ENCODE results near the gene BCKDHA.
"Not testable (repeated sequence)": the region's sequence is repeated elsewhere in the genome, so short reads cannot be mapped to it uniquely, and the experiment has no call there.

BCKDHA gene

DNA sequence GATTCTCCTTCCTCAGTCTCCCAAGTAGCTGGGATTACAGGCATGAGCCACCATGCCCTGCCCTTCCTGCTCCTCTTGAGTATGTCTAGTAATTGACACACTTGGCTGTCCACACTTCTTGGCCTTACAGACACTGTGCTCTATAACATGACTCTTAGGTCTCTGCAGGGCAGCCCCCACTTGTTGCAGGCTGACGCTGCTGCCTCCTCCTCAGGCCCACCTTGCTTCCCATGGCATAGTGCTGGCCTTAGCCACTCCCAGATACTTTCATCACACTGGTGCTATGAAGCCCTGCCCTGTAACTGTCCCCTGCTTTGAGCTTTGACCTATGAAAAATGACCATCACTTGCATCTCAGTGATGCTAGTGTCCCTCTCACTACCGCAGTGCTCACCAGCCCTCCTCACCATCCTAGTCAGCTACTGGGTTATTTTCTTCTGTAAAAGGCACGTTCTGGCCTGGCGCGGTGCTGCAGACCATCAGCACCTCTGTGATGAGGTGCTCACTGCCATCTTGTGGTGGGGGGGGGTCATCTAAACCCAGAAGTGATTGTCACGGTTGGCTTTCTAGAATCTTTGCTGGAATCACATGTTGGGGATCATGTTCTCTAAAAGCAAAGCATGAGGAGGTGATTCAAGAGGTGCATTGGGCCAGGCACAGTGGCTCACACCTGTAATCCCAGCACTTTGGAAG, 55.1 kb downstream of the BCKDHA start:
- 87% methylated on average over 6 of the region's 6 CpGs for WGBS (ENCODE audit: insufficient coverage)
- Histone ChIP-seq H3K27me3 (replicated peaks in 2 of 5; ENCODE audit: control insufficient read depth in 4 of 5, insufficient read depth in 5 of 5, low read length in 4 of 5) (peaks cover 3 to 8% (median 6%) of the 10 kb centered on the region in 5 experiments), H3K27ac (ENCODE audit: insufficient read depth in 1 of 2, low read depth in 1 of 2, low read length in 2 of 2, poor library complexity in 1 of 2, severe bottlenecking in 2 of 2) (no peak overlapping the region), H3K4me1 (ENCODE audit: control extremely low read depth in 1 of 4, control insufficient read depth in 4 of 4, insufficient read depth in 4 of 4, low read length in 3 of 4) (peaks cover 2 to 12% (median 5%) of the 10 kb centered on the region in 4 experiments), H3K36me3 (ENCODE audit: control insufficient read depth in 4 of 4, insufficient read depth in 4 of 4, low read length in 3 of 4) (no peaks in the 10 kb centered on the region), H3K9me3 (ENCODE audit: control extremely low read depth in 1 of 5, control insufficient read depth in 4 of 5, insufficient read depth in 2 of 5, low read depth in 1 of 5, low read length in 4 of 5) (no peaks in the 10 kb centered on the region), H3K4me3 (ENCODE audit: control insufficient read depth in 1 of 7, extremely low read depth in 1 of 7, insufficient read depth in 4 of 7, low read depth in 2 of 7, low read length in 6 of 7) (no peak overlapping the region)
- POLR2A ChIA-PET, result no interaction called here
- DNase-seq, result no peak
- CTCF ChIA-PET, result interaction anchor here (1.0 to 8.8 kb wide), 2 partner anchors 111 to 117 kb away, joined by 4 to 113 read pairs; no protein-coding TSS in a partner anchor

DNA sequence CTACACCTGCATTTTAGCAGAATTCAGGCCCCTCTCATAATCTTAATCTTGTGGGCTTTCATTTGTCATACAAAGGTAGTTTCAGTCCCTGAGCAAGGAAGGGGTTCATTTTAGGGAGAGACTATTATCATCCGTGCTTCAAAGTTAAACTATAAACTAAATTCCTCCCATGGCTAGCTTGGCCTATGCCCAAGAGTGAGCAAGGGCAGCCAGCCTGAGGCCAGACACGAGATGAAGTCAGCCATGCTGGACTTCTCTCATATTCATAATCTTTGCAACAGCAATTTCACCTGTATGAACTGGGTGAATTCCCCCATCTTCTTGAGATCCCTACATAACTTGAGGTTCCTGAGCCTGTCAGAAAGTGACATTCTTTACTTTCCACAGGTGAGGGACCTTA, 58.3 kb downstream of the BCKDHA start:
- Histone ChIP-seq H3K4me3 (ENCODE audit: control insufficient read depth in 1 of 7, extremely low read depth in 1 of 7, insufficient read depth in 4 of 7, low read depth in 2 of 7, low read length in 6 of 7) (no peak overlapping the region), H3K36me3 (ENCODE audit: control insufficient read depth in 4 of 4, insufficient read depth in 4 of 4, low read length in 3 of 4) (no peaks in the 10 kb centered on the region), H3K9me3 (ENCODE audit: control extremely low read depth in 1 of 5, control insufficient read depth in 4 of 5, insufficient read depth in 2 of 5, low read depth in 1 of 5, low read length in 4 of 5) (no peaks in the 10 kb centered on the region), H3K4me1 (ENCODE audit: control extremely low read depth in 1 of 4, control insufficient read depth in 4 of 4, insufficient read depth in 4 of 4, low read length in 3 of 4) (no peaks in the 10 kb centered on the region), H3K27ac (ENCODE audit: insufficient read depth in 1 of 2, low read depth in 1 of 2, low read length in 2 of 2, poor library complexity in 1 of 2, severe bottlenecking in 2 of 2) (no peak overlapping the region), H3K27me3 (replicated peaks in 2 of 5; ENCODE audit: control insufficient read depth in 4 of 5, insufficient read depth in 5 of 5, low read length in 4 of 5) (peaks cover 5 to 29% (median 11%) of the 10 kb centered on the region in 5 experiments)
- POLR2A ChIA-PET, result no interaction called here
- CTCF ChIA-PET, result interaction anchor here (1.3 to 1.6 kb wide), 3 partner anchors 13 to 184 kb away, joined by 3 to 6 read pairs (median 3); partner anchors contain the start of gene ERICH4
- WGBS (ENCODE audit: insufficient coverage), result 50% methylated on average over 1 of the region's 2 CpGs
- DNase-seq, result no peak

DNA sequence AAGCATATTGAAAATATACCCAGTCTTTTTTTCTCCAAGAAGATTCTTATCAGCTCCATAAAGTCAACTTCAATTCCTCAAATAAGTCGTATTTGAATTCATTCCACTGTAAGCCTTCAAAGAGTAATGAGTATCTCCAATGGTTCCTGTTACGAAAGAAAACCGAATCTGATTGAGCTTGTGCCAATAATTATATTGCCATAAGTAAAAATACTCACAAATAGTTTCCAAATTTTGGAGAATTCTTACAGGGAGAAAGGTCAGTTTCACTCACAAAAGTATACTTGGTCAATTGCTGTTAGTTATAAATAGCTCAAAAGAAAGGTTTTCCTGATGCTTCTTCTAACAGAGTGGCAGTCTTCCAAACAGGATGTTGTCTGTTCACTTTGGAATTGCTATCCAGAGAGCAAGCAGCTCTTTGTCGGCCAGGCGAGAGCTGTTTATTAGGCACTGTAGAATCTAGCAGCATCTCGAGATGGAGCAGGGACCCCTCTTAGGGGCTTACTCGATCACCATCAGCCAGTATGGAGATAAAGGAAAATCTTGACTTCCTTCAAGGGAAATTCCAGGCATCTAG, 58.8 kb downstream of the BCKDHA start:
- CTCF ChIA-PET, result interaction anchor here (1.2 to 1.6 kb wide), 5 partner anchors 13 to 184 kb away, joined by 3 to 6 read pairs (median 3); partner anchors contain the start of gene ERICH4
- whole genome bisulfite sequencing (ENCODE audit: insufficient coverage), result 44% methylated on average over 5 of the region's 7 CpGs
- H3K9me3 ChIP-seq (ENCODE audit: control extremely low read depth in 1 of 5, control insufficient read depth in 4 of 5, insufficient read depth in 2 of 5, low read depth in 1 of 5, low read length in 4 of 5), result no peaks in the 10 kb centered on the region
- H3K27me3 ChIP-seq (replicated peaks in 2 of 5; ENCODE audit: control insufficient read depth in 4 of 5, insufficient read depth in 5 of 5, low read length in 4 of 5), result peaks cover 7 to 34% (median 11%) of the 10 kb centered on the region in 5 experiments
- no peak for DNase-seq
- no peaks in the 10 kb centered on the region for H3K36me3 ChIP-seq (ENCODE audit: control insufficient read depth in 4 of 4, insufficient read depth in 4 of 4, low read length in 3 of 4)
- POLR2A ChIA-PET, result no interaction called here
- no peak overlapping the region for H3K4me3 ChIP-seq (ENCODE audit: control insufficient read depth in 1 of 7, extremely low read depth in 1 of 7, insufficient read depth in 4 of 7, low read depth in 2 of 7, low read length in 6 of 7)
- H3K27ac ChIP-seq (ENCODE audit: insufficient read depth in 1 of 2, low read depth in 1 of 2, low read length in 2 of 2, poor library complexity in 1 of 2, severe bottlenecking in 2 of 2), result no peak overlapping the region
- H3K4me1 ChIP-seq (ENCODE audit: control extremely low read depth in 1 of 4, control insufficient read depth in 4 of 4, insufficient read depth in 4 of 4, low read length in 3 of 4), result no peaks in the 10 kb centered on the region

DNA sequence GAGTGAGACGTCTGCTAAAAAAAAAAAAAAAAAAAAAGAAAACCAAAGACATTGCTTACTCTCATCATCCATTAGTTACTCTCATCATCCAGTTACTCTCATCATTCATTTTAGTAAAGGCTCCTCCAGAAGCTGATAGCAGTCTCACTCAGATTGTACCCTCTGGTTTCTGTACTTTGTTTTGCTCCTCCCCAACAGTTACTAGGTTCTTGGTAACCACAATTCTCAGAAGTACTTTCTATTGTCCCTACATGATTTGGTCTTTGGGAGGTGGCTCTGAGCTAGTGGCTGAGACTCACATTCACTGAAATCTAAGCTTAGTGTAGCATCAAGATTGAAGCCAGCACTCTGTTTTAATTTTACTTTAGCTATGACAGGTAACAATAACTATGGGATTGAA, 59.6 kb downstream of the BCKDHA start:
- no peaks in the 10 kb centered on the region for H3K36me3 ChIP-seq (ENCODE audit: control insufficient read depth in 4 of 4, insufficient read depth in 4 of 4, low read length in 3 of 4)
- WGBS (ENCODE audit: insufficient coverage), result no CpG with 5 or more reads among the region's 1 CpG
- no peak overlapping the region for H3K27ac ChIP-seq (ENCODE audit: insufficient read depth in 1 of 2, low read depth in 1 of 2, low read length in 2 of 2, poor library complexity in 1 of 2, severe bottlenecking in 2 of 2)
- DNase-seq, result peak in 2 of 3 donors; percentile 20 to 31
- CTCF ChIA-PET, result interaction anchor here (1.2 to 1.6 kb wide), 6 partner anchors 14 to 183 kb away, joined by 3 to 6 read pairs (median 3); partner anchors contain the start of gene ERICH4
- H3K4me3 ChIP-seq (ENCODE audit: control insufficient read depth in 1 of 7, extremely low read depth in 1 of 7, insufficient read depth in 4 of 7, low read depth in 2 of 7, low read length in 6 of 7), result no peak overlapping the region
- H3K27me3 ChIP-seq (replicated peaks in 2 of 5; ENCODE audit: control insufficient read depth in 4 of 5, insufficient read depth in 5 of 5, low read length in 4 of 5), result peaks cover 7 to 39% (median 12%) of the 10 kb centered on the region in 5 experiments
- no peaks in the 10 kb centered on the region for H3K9me3 ChIP-seq (ENCODE audit: control extremely low read depth in 1 of 5, control insufficient read depth in 4 of 5, insufficient read depth in 2 of 5, low read depth in 1 of 5, low read length in 4 of 5)
- POLR2A ChIA-PET, result no interaction called here
- H3K4me1 ChIP-seq (ENCODE audit: control extremely low read depth in 1 of 4, control insufficient read depth in 4 of 4, insufficient read depth in 4 of 4, low read length in 3 of 4), result no peaks in the 10 kb centered on the region

DNA sequence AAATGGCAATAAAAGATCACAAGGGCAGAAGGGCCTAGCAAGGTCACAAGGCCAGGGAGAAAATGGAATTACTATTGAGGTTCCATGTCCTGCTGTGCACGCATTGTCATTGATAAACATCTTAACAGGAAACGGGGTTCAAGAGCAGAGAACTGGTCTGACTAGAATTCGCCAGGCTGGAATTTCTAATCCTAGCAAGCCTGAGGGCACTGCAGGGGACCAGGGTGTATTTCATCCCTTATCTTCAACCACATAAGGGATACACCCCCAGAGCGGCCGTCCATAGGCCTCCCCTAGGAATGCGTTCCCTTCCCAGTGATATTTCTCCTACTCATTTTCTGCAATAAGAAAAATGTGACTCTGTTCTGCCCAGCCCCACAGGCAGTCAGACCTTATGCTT, 64.9 kb downstream of the BCKDHA start:
- no peaks in the 10 kb centered on the region for H3K36me3 ChIP-seq (ENCODE audit: control insufficient read depth in 4 of 4, insufficient read depth in 4 of 4, low read length in 3 of 4)
- DNase-seq, result no peak

GRCh38 chr19:41463257-41464256, 65.9 kb downstream of the BCKDHA start:
- H3K9me3 ChIP-seq (ENCODE audit: control extremely low read depth in 1 of 5, control insufficient read depth in 4 of 5, insufficient read depth in 2 of 5, low read depth in 1 of 5, low read length in 4 of 5); H3K4me3 ChIP-seq (ENCODE audit: control insufficient read depth in 1 of 7, extremely low read depth in 1 of 7, insufficient read depth in 4 of 7, low read depth in 2 of 7, low read length in 6 of 7); H3K27ac ChIP-seq (ENCODE audit: insufficient read depth in 1 of 2, low read depth in 1 of 2, low read length in 2 of 2, poor library complexity in 1 of 2, severe bottlenecking in 2 of 2); H3K4me1 ChIP-seq (ENCODE audit: control extremely low read depth in 1 of 4, control insufficient read depth in 4 of 4, insufficient read depth in 4 of 4, low read length in 3 of 4); H3K36me3 ChIP-seq (ENCODE audit: control insufficient read depth in 4 of 4, insufficient read depth in 4 of 4, low read length in 3 of 4); CTCF ChIA-PET; POLR2A ChIA-PET: not testable (repeated sequence)
- H3K27me3 ChIP-seq (replicated peaks in 2 of 5; ENCODE audit: control insufficient read depth in 4 of 5, insufficient read depth in 5 of 5, low read length in 4 of 5), result peaks cover 8 to 60% (median 18%) of the 10 kb centered on the region in 5 experiments
- peak in 1 of 3 donors; percentile 10 for DNase-seq
- WGBS (ENCODE audit: insufficient coverage), result 84% methylated on average over 6 of the region's 22 CpGs

More for the DNA sequence above, 64.9 kb downstream of the BCKDHA start:
- peaks cover 8 to 57% (median 14%) of the 10 kb centered on the region in 5 experiments for H3K27me3 ChIP-seq (replicated peaks in 2 of 5; ENCODE audit: control insufficient read depth in 4 of 5, insufficient read depth in 5 of 5, low read length in 4 of 5)
- no peaks in the 10 kb centered on the region for H3K4me1 ChIP-seq (ENCODE audit: control extremely low read depth in 1 of 4, control insufficient read depth in 4 of 4, insufficient read depth in 4 of 4, low read length in 3 of 4)
- H3K4me3 ChIP-seq (ENCODE audit: control insufficient read depth in 1 of 7, extremely low read depth in 1 of 7, insufficient read depth in 4 of 7, low read depth in 2 of 7, low read length in 6 of 7), result no peak overlapping the region
- ChIA-PET CTCF (no interaction called here), POLR2A (no interaction called here)
- no peak overlapping the region for H3K27ac ChIP-seq (ENCODE audit: insufficient read depth in 1 of 2, low read depth in 1 of 2, low read length in 2 of 2, poor library complexity in 1 of 2, severe bottlenecking in 2 of 2)
- WGBS (ENCODE audit: insufficient coverage), result 84% methylated on average over 6 of the region's 6 CpGs
- H3K9me3 ChIP-seq (ENCODE audit: control extremely low read depth in 1 of 5, control insufficient read depth in 4 of 5, insufficient read depth in 2 of 5, low read depth in 1 of 5, low read length in 4 of 5), result peaks cover 0 to 5% (median 0%) of the 10 kb centered on the region in 5 experiments
